DMS114 treated with DMSO at 0.1 percent for 48 hours (cell line): ENCODE results near the gene HECTD4.
"Not testable (repeated sequence)": the region's sequence is repeated elsewhere in the genome, so short reads cannot be mapped to it uniquely, and the experiment has no call there.

Experiments
- DNase-seq: peaks from one replicate; lab custom pipeline; 2025; ENCODE audit not compliant: unreplicated experiment; lab: John Stamatoyannopoulos, UW

HECTD4 gene

DNA sequence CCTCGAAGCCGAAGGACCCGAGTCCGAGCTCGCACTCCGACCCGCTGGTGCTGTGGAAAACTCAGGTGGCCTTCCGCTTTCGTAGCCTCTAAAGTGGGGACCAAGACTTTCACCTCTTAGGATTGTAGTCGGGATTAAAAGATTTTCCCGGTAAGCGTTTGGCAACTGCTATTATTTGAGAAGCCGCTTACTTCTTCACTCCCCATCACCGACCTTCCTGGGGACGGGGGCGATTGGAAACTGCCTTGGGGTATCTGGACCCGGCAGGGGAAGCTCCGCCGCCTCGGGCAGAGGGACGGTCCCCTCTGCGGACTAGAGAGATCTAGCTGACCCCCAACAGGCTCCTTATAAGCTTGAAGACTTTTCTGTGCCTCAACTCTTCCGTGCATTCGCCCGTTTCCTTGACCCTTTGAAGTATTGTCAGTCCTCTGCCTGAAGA lies 256.2 kb downstream of the HECTD4 start:
- DNase-seq, result no peak

DNA sequence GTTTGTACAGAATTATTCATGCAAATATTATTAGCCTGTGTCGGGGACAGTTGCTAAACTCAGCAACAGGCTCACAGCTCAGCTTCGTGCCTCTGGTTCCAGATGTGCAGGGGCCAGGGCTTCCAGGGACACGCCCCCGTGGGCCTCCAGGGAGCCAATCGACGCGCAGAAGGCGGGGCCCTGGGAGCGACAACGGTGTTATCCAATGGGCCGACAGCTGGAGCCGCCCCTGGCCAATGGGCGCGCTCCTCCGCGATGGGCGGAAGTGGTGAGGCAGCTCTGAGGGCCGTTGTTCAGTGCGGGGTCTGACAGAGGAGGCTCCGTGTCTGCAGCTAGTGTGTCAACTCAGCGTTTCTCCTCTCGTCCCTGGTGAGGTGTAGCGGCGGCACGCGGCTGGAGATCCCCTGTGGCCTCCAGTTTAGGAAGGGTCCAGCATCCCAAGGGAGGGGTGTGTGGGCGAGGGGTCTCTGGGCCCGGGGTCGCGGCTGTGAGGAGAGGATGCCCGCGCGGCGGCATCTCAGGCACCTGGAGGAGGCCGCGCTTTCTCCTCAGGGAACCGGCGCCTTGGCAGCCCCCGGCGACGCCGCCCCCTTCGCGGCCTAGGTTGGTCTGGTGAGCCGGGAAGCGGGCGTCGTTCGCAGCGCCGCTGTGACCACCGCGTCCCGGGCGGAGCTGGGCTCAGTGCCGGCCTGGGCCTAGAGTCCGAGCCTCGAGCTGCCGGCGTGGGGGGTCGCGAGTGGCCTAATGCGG lies 256.8 kb downstream of the HECTD4 start, which contains the start of gene TRAFD1:
Gene TRAFD1 (plus strand): TSS at position 311 of the 750 bp plus-strand sequence. CDS start 4,963 bp downstream, outside the sequence.
- peak; percentile 94 for DNase-seq

DNA sequence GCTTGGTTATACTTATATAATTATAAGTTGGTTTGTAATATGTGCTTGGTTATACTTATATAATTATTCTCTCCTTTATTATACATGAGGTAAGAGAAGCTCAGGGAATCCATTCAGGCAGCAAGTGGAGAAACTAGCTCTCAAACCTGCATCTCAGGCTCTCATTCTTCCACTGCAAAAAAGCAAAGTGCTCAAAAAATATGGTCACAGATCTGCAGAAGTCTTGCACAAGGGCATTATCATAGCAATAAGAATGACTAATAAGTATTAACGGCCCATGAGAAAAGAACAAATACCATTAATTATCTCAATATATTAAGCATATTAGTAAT lies 257.3 kb downstream of the HECTD4 start:
- no peak for DNase-seq

DNA sequence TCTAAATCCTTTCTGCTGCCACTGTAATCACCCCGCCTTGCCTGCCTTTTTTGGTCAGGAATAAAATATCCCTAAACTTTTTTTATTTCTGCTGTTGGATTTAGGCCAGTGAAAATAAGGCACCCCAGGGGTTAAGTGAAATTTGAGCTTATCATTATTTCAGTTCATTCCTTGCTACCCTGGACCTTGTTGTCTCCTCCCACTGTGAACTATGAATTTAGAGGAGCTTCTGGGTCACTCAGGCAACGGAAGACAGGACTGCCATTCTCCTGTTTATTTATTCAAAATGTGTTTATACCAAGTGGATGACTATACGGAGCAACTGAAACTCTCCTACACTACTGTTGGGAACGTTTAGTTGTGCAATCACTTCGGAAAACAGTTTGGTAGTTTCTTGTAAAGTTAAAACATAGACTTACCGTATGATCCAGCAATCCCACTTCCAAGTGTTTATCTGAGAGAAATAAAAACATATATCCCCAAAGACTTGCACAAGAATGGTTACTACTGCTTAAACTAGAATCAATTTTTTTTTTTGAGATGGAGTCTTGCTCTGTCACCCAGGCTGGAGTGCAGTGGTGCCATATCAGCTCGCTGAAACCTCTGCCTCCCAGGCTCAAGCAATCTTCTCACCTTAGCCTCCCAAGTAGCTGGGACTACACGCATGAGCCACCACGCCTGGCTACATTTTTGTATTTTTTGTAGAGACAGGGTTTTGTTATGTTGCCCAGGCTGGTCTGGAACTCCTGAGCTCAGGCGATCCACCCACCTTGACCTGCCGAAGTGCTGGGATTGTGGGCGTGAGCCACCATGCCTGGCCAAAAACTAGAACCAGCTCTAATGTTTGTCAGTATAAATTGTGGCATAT lies 259.2 kb downstream of the HECTD4 start:
- no peak for DNase-seq

DNA sequence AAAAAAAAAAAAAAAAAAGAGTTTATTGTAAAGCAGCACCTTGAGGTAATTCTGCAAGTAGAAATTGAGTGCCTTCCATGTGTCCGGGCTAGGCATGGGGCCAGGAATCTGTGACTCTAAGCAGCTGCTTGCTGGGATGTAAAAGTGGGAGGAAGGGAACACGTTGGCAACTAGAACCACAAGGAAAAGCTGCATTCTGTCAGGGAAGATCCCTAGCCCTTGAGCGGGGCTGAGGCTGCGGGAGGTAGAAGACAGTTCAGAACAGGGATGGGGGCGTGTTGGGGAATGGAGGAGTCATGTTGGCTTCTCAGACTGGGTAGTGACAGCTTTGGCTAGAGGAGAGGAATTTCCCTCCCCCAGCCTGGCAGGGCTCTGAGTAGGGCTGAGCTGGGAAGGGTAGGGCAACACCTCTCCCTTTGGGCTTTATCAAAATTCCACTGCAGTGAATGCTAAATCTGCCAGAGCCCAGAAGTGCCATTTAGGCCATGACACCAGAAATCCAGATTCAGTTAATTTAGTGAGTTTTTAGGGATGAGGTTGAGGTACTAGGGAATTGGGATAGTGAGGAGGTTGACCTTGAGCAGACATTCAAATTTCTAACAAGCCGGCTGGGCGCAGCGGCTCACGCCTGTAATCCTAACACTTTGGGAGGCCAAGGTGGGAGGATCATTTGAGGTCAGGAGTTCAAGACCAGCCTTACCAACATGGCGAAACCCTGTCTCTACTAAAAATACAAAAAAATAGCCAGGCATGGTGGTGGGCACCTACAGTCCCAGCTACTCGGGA lies 260.3 kb downstream of the HECTD4 start:
- DNase-seq, result no peak

DNA sequence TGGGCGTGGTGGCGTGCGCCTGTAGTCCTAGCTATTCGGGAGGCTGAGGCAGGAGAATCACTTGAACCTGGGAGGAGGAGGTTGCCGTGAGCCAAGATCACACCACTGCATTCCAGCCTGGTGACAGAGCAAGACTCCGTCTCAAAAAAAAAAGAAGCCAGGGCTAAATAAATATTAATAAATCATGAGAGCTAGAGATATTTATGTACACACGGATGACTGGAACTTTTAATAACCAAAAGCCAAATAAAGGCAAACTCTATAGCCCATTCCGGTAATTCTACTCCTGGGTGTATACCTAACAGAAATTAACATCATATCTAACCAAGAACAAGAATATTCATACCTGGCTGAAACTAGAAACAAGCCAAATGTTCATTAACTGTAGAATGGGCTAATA lies 264.5 kb downstream of the HECTD4 start:
- DNase-seq, result no peak

DNA sequence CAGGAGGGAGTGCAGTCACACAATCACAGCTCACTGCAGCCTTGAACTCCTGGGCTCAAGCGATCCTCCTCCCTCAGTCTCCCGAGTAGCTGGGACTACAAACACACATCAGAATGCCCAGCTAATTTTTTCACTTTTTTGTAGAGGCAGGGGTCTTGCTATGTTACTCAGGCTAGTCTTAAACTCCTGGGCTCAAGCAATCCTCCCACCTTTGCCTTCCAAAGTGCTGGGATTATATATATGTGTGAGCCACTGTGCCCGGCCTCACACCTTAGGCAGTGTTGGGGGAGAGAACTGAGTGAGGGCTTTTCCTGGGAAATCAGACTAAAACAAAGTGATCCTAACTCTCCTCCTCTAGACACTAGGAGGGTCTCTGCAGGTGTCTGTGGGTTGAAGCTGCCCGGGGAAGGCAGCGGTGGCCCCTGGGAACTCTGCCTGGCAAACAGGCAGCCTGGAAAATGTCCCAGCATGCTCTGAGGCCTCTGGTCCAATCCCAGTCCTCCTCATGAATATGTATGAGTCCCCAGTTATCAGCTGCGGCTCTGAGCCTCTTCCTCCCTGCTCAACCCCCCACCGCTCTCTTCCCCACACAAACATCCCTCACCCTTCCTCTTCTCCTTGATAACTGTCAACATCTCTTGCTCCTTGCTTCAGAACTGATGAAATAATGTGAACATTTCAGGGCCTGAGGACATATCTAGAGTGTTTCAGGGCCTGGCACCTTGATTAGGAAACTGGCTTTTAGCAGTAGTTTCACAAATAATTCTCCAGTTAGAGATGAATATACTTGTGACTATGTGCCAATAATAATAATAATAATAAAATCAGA lies 265.8 kb downstream of the HECTD4 start:
- no peak for DNase-seq

DNA sequence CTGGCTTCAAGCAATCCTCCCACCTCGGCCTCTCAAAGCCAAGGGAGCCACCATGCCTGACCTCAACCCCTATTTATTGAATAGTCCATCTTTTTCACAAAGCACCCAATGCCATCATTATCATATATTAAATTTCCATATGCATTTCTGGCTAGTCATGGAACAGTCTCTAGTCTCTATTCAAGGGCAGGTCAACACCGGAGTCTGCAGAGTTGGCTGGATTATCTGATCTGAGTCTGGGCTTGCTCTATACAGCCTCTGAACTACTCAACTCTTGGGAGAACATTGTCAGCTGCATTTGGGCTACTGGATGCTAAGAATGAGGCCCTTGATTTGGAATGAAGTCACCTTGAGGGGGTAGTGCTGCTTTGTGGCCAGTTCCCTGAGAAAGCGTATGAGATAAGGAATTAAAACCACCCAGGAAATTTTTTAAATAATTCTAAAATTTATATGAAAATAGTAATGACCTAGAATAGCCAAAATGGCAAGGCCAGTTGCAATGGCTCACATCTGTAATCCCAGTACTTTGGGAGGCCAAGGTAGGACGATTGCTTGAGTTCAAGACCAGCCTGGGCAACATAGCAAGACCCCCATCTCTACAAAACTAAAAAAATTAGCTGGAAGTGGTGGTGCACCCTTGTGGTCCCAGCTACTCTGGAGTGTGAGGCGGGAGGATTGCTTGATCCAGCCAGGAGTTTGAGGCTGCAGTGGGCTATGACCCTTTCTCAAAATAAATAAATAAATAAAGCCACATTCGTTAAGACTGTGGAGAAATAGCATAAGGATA lies 266.8 kb downstream of the HECTD4 start:
- DNase-seq, result no peak

DNA sequence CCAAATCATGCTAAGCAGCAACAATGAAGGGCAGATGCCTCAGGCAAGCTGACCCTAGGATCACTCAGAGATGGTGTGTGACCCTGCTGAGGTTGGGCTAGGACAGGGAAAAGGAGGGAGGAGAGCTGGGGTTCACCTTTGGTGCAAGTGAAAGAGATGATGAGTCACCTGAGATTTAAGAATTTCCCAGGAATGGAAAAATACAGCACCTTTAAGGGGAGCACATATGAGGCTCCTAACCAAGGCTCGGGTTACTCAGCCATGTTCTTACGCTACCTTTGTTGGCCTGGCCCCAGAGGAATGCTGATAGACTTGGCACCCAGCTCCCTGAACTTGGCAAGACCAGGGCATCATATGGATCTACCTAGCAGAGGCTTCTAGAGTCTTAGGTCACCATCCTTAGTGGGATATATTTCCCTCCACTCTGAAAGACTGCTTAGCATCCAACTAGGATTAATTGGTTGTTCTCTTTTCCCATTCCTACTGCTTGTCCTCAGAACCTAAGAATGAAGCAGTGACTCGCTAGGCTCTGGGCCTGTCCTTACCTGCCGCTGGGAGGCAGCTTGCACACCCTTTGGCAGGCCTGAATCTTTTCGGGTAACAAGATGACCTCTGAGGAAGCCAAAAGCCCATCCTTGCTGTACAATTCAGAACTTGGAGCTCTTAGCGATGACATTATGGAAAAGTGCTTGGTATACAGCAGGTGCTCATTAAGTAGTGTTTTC lies 269.7 kb downstream of the HECTD4 start:
- DNase-seq, result no peak

DNA sequence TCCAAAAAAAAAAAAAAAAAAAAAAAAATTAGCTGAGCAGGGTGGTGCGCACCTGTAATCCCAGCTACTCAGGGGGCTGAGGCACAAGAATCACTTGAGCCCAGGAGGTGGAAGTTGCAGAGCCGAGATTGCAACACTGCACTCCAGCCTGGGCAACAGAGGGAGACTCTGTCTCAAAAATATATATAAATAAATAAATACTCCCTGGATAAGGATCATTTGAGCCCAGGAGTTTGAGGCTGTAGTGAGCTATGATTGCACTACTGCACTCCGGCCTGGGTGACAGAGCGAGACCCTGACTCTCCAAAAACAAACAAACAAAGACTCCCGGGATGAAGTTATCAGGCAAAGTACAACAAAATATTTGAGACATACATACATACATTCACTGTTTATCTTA lies 270.3 kb downstream of the HECTD4 start:
- no peak for DNase-seq

DNA sequence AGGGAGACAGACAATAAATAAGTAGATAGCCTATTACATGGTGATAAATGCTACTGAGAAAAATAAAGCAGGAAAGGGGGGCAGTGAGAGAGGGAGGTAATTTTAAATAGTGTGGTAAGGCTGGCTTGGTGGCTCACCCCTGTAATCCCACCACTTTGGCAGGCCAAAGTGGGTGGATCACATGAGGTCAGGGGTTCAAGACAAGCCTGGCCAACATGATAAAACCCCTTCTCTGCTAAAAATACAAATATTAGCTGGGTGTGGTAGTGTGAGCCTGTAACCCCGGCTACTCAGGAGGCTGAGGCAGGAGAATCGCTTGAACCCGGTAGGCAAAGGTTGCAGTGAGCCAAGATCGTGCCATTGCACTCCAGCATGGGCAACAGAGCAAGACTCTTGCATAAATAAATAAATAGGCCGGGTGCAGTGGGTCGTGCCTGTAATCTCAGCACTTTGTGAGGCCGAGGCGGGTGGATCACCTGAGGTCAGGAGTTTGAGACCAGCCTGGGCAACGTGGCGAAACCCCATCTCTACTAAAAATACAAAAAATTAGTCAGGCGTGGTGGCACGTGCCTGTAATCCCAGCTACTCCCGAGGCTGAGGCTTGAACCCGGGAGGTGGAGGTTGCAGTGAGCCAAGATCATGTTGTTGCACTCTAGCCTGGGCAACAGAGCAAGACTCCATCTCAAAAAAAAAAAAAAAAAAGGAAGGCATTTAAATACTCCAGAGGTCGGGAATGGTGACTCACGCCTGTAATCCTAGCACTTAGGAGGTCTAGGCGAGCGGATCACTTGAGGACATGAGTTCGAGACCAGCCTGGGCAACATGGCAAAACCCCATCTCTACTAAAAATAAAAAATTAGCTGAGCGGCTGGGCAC lies 271.2 kb downstream of the HECTD4 start:
- DNase-seq, result not testable (repeated sequence)
